K562 (cell line): Measurements from ENCODE around the gene MAP3K15. TPM values are rescaled to one million over a fixed set of nuclear protein-coding genes. Genes with fewer than 3 reads are reported as not detected.
A peak's percentile ranks its signal among the peaks of the same experiment; 100 is the strongest.

Source experiments
- RAD21 ChIP-seq, 2 experiments: fragments of 250-450 bp in 1 of 2; fragments of 450-650 bp in 1 of 2; sonication (Bioruptor Pico) in 1 of 2; formaldehyde crosslinking in 1 of 2; IDR thresholded peaks in 1 of 2; conservative IDR thresholded peaks in 1 of 2; 2 replicates each; pipeline versions ENCODE4 v1.4.0 to v1.8.0; 2020 to 2022; ENCODE audit warnings: mild to moderate bottlenecking in 2 of 2, moderate library complexity in 1 of 2
- RCOR1 ChIP-seq, 2 experiments: IDR thresholded peaks; 2 replicates each; pipeline ENCODE4 v1.6.1; 2012; ENCODE audit warnings: low read depth in 2 of 2, low read length in 2 of 2, borderline replicate concordance in 1 of 2, improper control_type of control experiment in 1 of 2
- ZNF239 ChIP-seq: fragments of 250-450 bp; sonication (Bioruptor Pico); IDR thresholded peaks from 2 replicates; pipeline ENCODE4 v1.4.0; 2020; ENCODE audit warnings: mild to moderate bottlenecking
- ZNF408 ChIP-seq: fragments of 250-450 bp; sonication (Bioruptor Pico); IDR thresholded peaks from 2 replicates; pipeline ENCODE4 v1.4.0; 2020; ENCODE audit warnings: low read depth, mild to moderate bottlenecking, moderate library complexity
- ZNF785 ChIP-seq: fragments of 250-450 bp; sonication (Bioruptor Pico); IDR thresholded peaks from 2 replicates; pipeline ENCODE4 v1.4.0; 2020; ENCODE audit warnings: mild to moderate bottlenecking
- polyA plus RNA-seq, 8 experiments: library from polyadenylated mRNA; depleted of rRNA in 4 of 8; stranded (reverse) in 5 of 8; unstranded in 3 of 8; fragments of >200 nt; fragmentation: Nextera tagmentation in 2 of 8; fragmentation: Illumina TruSeq in 1 of 8; extraction: Ambion mirVana in 2 of 8; extraction: Trizol in 1 of 8; gene quantifications; 2 replicates each; pipeline versions ENCODE4 v1.2.1 to v1.2.3, GENCODE V29; 2011 to 2014; ENCODE audit warnings: inconsistent platforms in 1 of 8, missing spikeins in 1 of 8
- total RNA-seq, 7 experiments: library from RNA; depleted of rRNA in 6 of 7; stranded (reverse); fragments of >200 nt in 6 of 7; fragmentation: Illumina TruSeq in 2 of 7; extraction: Trizol in 2 of 7; gene quantifications; 2 replicates each; pipeline versions ENCODE4 v1.2.1 to v1.2.3, GENCODE V29; 2011 to 2021; ENCODE audit warnings: low replicate concordance in 1 of 7
- TF ChIP-seq, protein P1 (sequence below): fragments of 200-400 bp; formaldehyde crosslinking; IDR thresholded peaks from 2 replicates; pipeline ENCODE4 v1.6.1; 2017; ENCODE audit warnings: mild to moderate bottlenecking, low read depth, low read length, moderate library complexity
- TF ChIP-seq, protein P2 (sequence below), 3 experiments: IDR thresholded peaks in 2 of 3; conservative IDR thresholded peaks in 1 of 3; 2 replicates each; pipeline ENCODE4 v1.5.1; 2011 to 2012; ENCODE audit warnings: low read length in 3 of 3, mild to moderate bottlenecking in 3 of 3, control low read depth in 2 of 3, improper control_type of control experiment in 1 of 3, inconsistent platforms in 1 of 3, low read depth in 1 of 3, mixed read lengths in 1 of 3, moderate library complexity in 1 of 3; ENCODE audit not compliant: insufficient read depth in 2 of 3

MAP3K15 gene
- total and polyA plus RNA-seq, 9 of the 15 experiments (the other 6 are each of a cell fraction or from before 2014, with no cell fraction given): 0.03 to 0.29 (median 0.14) TPM; not detected in 5

DNA sequence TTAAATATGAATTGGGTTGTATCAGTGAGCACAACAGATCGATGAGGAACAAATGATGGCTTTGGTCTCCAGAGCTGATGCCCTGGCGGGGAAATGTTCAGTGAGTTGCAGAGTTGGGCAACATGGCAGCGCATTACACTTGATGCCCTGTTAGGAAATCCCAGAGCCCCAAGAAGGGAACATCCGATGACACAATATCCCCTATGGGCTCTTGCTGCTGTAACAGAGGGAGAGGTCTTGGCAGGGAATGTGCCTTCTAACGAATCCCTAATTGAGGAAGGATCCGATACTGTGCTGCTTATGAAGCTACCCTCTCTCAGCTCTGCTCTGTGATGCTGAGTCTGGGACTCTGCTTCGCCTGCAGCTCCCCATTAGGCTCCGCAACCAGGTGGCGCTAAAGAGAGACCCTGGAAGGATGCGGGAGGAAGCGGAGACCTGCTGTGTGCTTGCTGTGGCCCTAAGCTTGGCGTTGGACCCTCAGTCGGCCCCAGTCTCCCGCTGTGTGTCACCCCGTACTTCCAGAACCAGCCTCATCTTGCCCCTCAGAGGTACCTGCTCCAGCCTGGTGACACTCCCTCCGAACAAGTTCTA is 132.7 kb downstream of the MAP3K15 start (continued):
- TF ChIP-seq, protein P1, sequence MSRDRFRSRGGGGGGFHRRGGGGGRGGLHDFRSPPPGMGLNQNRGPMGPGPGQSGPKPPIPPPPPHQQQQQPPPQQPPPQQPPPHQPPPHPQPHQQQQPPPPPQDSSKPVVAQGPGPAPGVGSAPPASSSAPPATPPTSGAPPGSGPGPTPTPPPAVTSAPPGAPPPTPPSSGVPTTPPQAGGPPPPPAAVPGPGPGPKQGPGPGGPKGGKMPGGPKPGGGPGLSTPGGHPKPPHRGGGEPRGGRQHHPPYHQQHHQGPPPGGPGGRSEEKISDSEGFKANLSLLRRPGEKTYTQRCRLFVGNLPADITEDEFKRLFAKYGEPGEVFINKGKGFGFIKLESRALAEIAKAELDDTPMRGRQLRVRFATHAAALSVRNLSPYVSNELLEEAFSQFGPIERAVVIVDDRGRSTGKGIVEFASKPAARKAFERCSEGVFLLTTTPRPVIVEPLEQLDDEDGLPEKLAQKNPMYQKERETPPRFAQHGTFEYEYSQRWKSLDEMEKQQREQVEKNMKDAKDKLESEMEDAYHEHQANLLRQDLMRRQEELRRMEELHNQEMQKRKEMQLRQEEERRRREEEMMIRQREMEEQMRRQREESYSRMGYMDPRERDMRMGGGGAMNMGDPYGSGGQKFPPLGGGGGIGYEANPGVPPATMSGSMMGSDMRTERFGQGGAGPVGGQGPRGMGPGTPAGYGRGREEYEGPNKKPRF: no peak
- TF ChIP-seq ZNF408 (CRISPR knock-in tag): no peak
- TF ChIP-seq ZNF785 (CRISPR knock-in tag): no peak
- TF ChIP-seq RCOR1 (IDR thresholded peaks at IDR 0.05; ENCODE audit: borderline replicate concordance in 1 of 2, low read depth in 2 of 2, low read length in 2 of 2): no peak
- TF ChIP-seq ZNF239: no peak
- TF ChIP-seq, protein P2, sequence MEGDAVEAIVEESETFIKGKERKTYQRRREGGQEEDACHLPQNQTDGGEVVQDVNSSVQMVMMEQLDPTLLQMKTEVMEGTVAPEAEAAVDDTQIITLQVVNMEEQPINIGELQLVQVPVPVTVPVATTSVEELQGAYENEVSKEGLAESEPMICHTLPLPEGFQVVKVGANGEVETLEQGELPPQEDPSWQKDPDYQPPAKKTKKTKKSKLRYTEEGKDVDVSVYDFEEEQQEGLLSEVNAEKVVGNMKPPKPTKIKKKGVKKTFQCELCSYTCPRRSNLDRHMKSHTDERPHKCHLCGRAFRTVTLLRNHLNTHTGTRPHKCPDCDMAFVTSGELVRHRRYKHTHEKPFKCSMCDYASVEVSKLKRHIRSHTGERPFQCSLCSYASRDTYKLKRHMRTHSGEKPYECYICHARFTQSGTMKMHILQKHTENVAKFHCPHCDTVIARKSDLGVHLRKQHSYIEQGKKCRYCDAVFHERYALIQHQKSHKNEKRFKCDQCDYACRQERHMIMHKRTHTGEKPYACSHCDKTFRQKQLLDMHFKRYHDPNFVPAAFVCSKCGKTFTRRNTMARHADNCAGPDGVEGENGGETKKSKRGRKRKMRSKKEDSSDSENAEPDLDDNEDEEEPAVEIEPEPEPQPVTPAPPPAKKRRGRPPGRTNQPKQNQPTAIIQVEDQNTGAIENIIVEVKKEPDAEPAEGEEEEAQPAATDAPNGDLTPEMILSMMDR (IDR thresholded peaks at IDR 0.05 in 2 of 3, conservative IDR thresholded peaks at IDR 0.05 in 1 of 3; ENCODE audit: insufficient read depth in 2 of 3, low read depth in 1 of 3, low read length in 3 of 3): peak; percentile 63 to 75 (median 67)
- peak in 1 of 2 experiments; percentile 66; a peak in 2 of 4 replicates for TF ChIP-seq RAD21 (CRISPR knock-in tag; conservative IDR thresholded peaks at IDR 0.05 in 1 of 2, IDR thresholded peaks at IDR 0.05 in 1 of 2)
